Measurements from ENCODE around the gene CEP170B.
A peak's percentile ranks its signal among the peaks of the same experiment; 100 is the strongest.

DNA sequence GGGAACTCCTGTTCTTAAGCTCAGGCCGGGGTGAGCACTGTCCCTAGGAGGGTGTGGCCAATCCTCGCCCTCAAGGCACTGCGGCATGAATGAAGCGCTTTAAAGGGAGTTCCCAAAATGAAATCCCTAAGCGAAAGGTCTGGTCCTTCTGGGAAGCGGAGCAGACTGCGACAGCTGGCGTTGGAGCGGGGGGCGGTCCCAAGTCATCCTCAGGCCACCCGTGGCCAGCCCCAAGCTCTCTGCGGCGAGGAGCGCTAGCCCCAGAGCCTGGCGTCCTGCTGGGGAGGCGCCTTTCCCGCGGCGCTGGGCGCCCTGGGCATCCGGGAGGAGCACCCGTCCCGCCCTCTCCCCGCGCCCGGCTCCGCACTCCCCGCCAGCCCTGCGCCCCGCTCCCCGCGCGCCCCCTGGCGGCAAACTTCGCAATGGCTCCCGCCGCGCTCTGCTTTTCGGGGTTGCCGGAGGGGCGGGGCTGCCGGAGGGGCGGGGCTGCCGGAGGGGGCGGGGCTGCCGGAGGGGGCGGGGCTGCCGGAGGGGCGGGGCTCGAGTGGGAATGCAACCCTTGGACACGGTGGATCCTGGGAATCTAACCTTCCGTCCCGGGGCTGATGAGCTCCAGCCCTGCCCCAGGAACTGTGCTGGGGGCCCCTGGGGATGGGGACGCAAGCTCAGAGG lies 38.7 kb upstream of the CEP170B start:
- TF ChIP-seq, protein P1, sequence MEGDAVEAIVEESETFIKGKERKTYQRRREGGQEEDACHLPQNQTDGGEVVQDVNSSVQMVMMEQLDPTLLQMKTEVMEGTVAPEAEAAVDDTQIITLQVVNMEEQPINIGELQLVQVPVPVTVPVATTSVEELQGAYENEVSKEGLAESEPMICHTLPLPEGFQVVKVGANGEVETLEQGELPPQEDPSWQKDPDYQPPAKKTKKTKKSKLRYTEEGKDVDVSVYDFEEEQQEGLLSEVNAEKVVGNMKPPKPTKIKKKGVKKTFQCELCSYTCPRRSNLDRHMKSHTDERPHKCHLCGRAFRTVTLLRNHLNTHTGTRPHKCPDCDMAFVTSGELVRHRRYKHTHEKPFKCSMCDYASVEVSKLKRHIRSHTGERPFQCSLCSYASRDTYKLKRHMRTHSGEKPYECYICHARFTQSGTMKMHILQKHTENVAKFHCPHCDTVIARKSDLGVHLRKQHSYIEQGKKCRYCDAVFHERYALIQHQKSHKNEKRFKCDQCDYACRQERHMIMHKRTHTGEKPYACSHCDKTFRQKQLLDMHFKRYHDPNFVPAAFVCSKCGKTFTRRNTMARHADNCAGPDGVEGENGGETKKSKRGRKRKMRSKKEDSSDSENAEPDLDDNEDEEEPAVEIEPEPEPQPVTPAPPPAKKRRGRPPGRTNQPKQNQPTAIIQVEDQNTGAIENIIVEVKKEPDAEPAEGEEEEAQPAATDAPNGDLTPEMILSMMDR (conservative IDR thresholded peaks at IDR 0.05; ENCODE audit: low read length) = peak; percentile 53
- no peak for TF ChIP-seq EZH2phosphoT487 (IDR thresholded peaks at IDR 0.05; ENCODE audit: borderline replicate concordance)

Data from Loucy (cell line).